GM08714 (cell line): ENCODE measurements around the gene PLBD1.

ENCODE experiments used
- H3K4me3 ChIP-seq: fragments of 200-500 bp; sonication (Bioruptor generic); 2 replicates; pipeline ENCODE4 v1.5.1; 2014; ENCODE audit warnings: mild to moderate bottlenecking, low read length, inconsistent platforms
- ZNF274 ChIP-seq: IDR thresholded peaks from 2 replicates; pipeline ENCODE4 v1.6.1; 2012; ENCODE audit warnings: mild to moderate bottlenecking, low read depth, low read length

PLBD1 gene

GRCh38 chr12:14482886-14483285 is 84.8 kb downstream of the PLBD1 start:
- no peak for TF ChIP-seq ZNF274

DNA sequence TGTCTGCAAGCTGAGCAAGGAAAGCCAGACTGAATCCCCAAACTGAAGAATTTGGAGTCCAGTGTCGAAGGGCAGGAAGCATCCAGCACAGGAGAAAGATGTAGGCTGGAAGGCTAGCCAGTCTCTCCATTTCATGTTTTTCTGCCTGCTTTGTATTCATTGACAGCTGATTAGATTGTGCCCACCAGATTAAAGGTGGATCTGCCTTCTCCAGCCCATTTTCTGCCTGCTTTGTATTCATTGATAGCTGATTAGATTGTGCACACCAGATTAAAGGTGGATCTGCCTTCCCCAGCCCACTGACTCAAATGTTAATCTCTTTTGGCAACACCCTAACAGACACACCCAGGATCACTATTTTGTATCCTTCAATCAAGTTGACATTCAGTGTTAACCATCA is 85.3 kb downstream of the PLBD1 start:
- H3K4me3 ChIP-seq, result no peak overlapping the region
- no peak for TF ChIP-seq ZNF274

More at GRCh38 chr12:14482886-14483285, 84.8 kb downstream of the PLBD1 start:
- H3K4me3 ChIP-seq, result no peak overlapping the region

DNA sequence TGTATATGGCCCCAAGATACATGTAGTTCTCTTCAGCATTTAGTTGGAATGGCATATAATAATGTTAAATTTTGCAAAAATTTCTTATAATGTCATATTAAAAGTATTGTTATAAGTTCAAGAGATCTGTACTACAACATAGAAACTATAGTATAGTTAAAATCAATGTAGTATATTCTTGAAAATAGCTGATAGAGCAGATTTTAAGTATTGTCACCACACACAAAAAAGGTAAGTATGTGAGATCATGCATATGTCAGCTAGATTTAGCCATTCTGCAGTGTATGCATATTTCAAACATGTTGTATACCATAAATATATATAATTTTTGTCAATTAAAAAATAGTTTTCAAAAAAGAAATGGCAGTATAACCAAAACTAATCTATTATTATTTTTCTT is 86.5 kb downstream of the PLBD1 start:
- no peak overlapping the region for H3K4me3 ChIP-seq
- TF ChIP-seq ZNF274, result no peak

DNA sequence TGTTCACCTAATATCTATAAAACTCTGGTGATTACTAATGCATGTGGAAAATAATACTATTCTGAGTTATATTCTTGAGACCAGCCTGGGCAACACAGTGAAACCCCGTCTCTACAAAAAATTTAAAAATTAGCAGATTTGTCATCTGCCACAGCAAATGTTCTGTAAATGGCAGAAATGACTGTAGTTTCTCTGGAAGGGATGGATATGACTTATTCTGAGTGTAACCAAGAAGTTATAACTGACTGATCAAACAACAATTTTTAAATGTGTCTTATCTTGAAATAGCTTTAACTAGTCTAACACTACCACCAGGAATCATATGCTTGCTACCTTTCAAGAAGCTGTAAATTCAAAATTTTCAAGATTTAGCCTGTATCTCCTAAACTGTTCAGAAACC is 88.7 kb downstream of the PLBD1 start:
- no peak overlapping the region for H3K4me3 ChIP-seq
- TF ChIP-seq ZNF274, result no peak

GRCh38 chr12:14473707-14474287 is 93.9 kb downstream of the PLBD1 start:
- no peak for TF ChIP-seq ZNF274
- no peak overlapping the region for H3K4me3 ChIP-seq

DNA sequence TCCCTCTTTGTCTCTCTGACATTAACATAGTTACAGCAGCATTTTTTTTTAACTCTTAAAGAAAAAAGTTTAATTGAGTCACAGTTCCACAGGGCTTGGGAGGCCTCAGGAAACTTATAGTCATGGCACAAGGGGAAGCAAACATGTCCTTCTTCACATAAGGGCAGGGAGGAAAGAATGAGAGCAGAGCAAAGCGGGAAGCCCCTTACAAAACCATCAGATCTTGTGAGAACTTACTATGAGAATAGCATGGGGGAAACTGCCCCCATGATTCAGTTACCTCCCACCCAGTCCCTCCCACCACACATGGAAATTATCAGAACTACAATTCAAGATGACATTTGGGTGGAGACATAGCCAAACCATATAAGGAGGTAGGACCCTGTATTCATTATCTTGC is 96.2 kb downstream of the PLBD1 start:
- H3K4me3 ChIP-seq, result no peak overlapping the region
- no peak for TF ChIP-seq ZNF274

- no peak overlapping the region for H3K4me3 ChIP-seq
- no peak for TF ChIP-seq ZNF274
These were observed 107.4 kb downstream of the PLBD1 start for GRCh38 chr12:14460212-14460841.

- no peak overlapping the region for H3K4me3 ChIP-seq
- no peak for TF ChIP-seq ZNF274
These were observed 113.4 kb downstream of the PLBD1 start for GRCh38 chr12:14454098-14454907.
